CD4-positive, alpha-beta T cell (primary cell): Measurements from ENCODE around the gene RIPOR2. TPM values are rescaled to one million over a fixed set of nuclear protein-coding genes. Genes with fewer than 3 reads are reported as not detected.

Source experiments
- ATAC-seq: fragments of 200-7000 bp; cut with Tn5 transposase; one replicate; pipeline ENCODE4 v1.10.0; 2022; ENCODE audit warnings: mild to moderate bottlenecking; ENCODE audit not compliant: poor library complexity
- CTCF ChIA-PET: fragments of 350-600 bp; sonication (Branson Sonifier 250); formaldehyde crosslinking; loops from one replicate; lab custom pipeline; 2021; ENCODE audit warnings: antibody characterized with exemption, inconsistent platforms; lab: Charles Lee
- POLR2A ChIA-PET: fragments of 350-600 bp; sonication (Branson Sonifier 250); formaldehyde crosslinking; loops from one replicate; lab custom pipeline; 2021; ENCODE audit warnings: antibody characterized with exemption, inconsistent platforms; lab: Charles Lee
- DNase-seq, 14 experiments: peaks; one replicate each; pipeline ENCODE4 v3.0.0-alpha.2; 2013 to 2020; ENCODE audit warnings: mixed read lengths in 2 of 14
- H3K27ac ChIP-seq, 2 donors: one replicate each; pipeline versions ENCODE4 v1.5.1 to v1.7.0; 2013; ENCODE audit warnings: low read length in 2 of 2, low read depth in 1 of 2, mild to moderate bottlenecking in 1 of 2
- H3K27me3 ChIP-seq, 2 experiments: 1 replicate in 1 of 2; 2 replicates in 1 of 2; pipeline versions ENCODE4 v1.6.1 to v1.7.0; 2013; ENCODE audit warnings: low read length in 2 of 2, control low read depth in 1 of 2, mild to moderate bottlenecking in 1 of 2, moderate library complexity in 1 of 2; ENCODE audit not compliant: insufficient read depth in 2 of 2, control insufficient read depth in 1 of 2
- H3K36me3 ChIP-seq: one replicate; pipeline ENCODE4 v1.6.1; 2013; ENCODE audit warnings: low read length, control low read depth; ENCODE audit not compliant: insufficient read depth
- H3K4me1 ChIP-seq: one replicate; pipeline ENCODE4 v1.6.1; 2013; ENCODE audit warnings: low read length, control low read depth; ENCODE audit not compliant: insufficient read depth
- H3K4me3 ChIP-seq: one replicate; pipeline ENCODE4 v1.5.1; 2013; ENCODE audit warnings: mild to moderate bottlenecking, low read length, moderate library complexity
- H3K9me3 ChIP-seq, 2 experiments: 1 replicate in 1 of 2; 2 replicates in 1 of 2; pipeline versions ENCODE4 v1.6.1 to v1.7.0; 2013; ENCODE audit warnings: low read length in 2 of 2, mild to moderate bottlenecking in 2 of 2, control low read depth in 1 of 2, moderate library complexity in 1 of 2; ENCODE audit not compliant: control insufficient read depth in 1 of 2, insufficient read depth in 1 of 2
- H3K27ac Mint-ChIP-seq: one replicate; pipeline ENCODE4 v1.8.0; 2020; ENCODE audit warnings: mixed read lengths
- H3K27me3 Mint-ChIP-seq: one replicate; pipeline ENCODE4 v1.8.0; 2021; ENCODE audit warnings: mixed read lengths
- H3K36me3 Mint-ChIP-seq: one replicate; pipeline ENCODE4 v1.8.0; 2021; ENCODE audit warnings: low read depth, mixed read lengths
- H3K4me1 Mint-ChIP-seq: one replicate; pipeline ENCODE4 v1.8.0; 2021; ENCODE audit warnings: low read depth, mixed read lengths
- H3K4me3 Mint-ChIP-seq: one replicate; pipeline ENCODE4 v1.8.0; 2020; ENCODE audit warnings: mild to moderate bottlenecking, mixed read lengths
- H3K9me3 Mint-ChIP-seq: one replicate; pipeline ENCODE4 v1.8.0; 2020; ENCODE audit warnings: mixed read lengths
- intact Hi-C, 2 experiments: fragments of 100-400 bp; cut with DNase I in 1 of 2; cut with micrococcal nuclease in 1 of 2; formaldehyde crosslinking; loops; one replicate each; pipeline versions ENCODE4 v1.15.1 to v1.9.0; 2023 to 2025; cut with DNase I, micrococcal nuclease
- total RNA-seq, 174 experiments: library from RNA in 2 of 174; stranded (reverse) in 2 of 174; gene quantifications; one replicate each; pipeline ENCODE4 v1.2.3 and lab custom pipeline; 2021 to 2026
- TF ChIP-seq, protein P1 (sequence below): fragments of 200-600 bp; IDR thresholded peaks from one replicate; pipeline ENCODE4 v1.8.0; 2022; ENCODE audit warnings: antibody characterized with exemption, mild to moderate bottlenecking

RIPOR2 gene
- total RNA-seq, 2 experiments from 2014 or later: 123 to 129 TPM

DNA sequence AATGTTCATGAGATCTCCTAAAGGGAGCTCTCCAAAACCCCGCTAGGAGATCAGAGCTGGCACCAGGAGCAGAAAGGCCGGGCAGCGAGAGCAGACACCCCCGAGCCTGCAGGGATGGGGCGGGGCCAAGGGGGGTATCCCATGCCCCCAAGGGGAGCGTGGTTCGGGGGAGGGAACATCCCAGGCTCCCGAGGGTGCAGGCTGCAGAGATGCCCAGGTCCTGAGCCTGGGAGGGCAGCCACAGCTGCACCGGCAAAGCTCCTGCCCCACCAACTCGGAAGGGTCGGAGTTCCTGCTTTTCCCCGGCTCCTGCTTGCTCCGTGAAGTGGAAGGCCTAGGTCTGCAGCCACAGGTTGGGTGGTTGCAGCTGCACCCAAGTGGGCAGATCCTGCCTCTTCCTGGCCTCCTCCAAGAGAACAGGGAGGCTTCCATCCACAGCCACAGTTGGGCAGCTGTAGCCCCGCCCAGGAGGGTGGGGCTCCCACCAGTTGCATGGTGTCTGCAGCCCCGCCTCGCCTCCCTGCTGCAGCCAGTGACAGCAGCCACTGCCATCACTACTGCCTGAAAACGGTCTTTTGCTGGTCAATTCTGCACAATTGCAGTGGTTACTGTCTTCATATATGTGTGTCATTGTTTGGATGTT, 174.4 kb downstream of the RIPOR2 start:
- no peaks in the 10 kb centered on the region for H3K27me3 Mint-ChIP-seq
- POLR2A ChIA-PET: no interaction called here
- TF ChIP-seq, protein P1, sequence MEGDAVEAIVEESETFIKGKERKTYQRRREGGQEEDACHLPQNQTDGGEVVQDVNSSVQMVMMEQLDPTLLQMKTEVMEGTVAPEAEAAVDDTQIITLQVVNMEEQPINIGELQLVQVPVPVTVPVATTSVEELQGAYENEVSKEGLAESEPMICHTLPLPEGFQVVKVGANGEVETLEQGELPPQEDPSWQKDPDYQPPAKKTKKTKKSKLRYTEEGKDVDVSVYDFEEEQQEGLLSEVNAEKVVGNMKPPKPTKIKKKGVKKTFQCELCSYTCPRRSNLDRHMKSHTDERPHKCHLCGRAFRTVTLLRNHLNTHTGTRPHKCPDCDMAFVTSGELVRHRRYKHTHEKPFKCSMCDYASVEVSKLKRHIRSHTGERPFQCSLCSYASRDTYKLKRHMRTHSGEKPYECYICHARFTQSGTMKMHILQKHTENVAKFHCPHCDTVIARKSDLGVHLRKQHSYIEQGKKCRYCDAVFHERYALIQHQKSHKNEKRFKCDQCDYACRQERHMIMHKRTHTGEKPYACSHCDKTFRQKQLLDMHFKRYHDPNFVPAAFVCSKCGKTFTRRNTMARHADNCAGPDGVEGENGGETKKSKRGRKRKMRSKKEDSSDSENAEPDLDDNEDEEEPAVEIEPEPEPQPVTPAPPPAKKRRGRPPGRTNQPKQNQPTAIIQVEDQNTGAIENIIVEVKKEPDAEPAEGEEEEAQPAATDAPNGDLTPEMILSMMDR: no peak
- no peak for ATAC-seq
- Histone ChIP-seq H3K27me3 (no peaks in the 10 kb centered on the region), H3K4me1 (no peaks in the 10 kb centered on the region), H3K27ac (no peak overlapping the region), H3K36me3 (no peaks in the 10 kb centered on the region), H3K9me3 (no peaks in the 10 kb centered on the region), H3K4me3 (no peak overlapping the region)
- no peak for DNase-seq
- intact Hi-C loops: no loop called here
- no peaks in the 10 kb centered on the region for H3K4me1 Mint-ChIP-seq
- CTCF ChIA-PET: interaction anchor here (0.6 kb wide), 1 partner anchor 21 kb away, joined by 3 read pairs; no protein-coding TSS in a partner anchor
- H3K4me3 Mint-ChIP-seq: no peak overlapping the region
- no peaks in the 10 kb centered on the region for H3K9me3 Mint-ChIP-seq
- no peak overlapping the region for H3K27ac Mint-ChIP-seq
- H3K36me3 Mint-ChIP-seq: no peaks in the 10 kb centered on the region

DNA sequence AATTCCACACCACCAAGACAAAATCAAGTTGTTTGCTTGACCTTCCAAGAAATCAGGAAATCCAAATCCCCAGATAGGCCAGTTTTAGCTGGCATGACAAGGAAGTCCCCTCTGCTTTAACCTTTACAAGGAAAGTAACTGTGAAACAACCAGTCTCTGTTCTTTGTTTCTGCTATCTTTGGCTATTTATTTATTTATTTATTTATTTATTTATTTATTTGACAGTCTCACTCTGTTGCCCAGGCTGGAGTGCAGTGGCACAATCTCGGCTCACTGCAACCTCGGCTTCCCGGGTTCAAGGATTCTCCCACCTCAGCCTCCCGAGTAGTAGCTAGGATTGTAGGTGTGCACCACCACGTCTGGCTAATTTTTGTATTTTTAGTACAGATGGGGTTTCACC, 175.6 kb downstream of the RIPOR2 start:
- no peak overlapping the region for H3K27ac Mint-ChIP-seq
- no peaks in the 10 kb centered on the region for H3K9me3 Mint-ChIP-seq
- no peak overlapping the region for H3K4me3 ChIP-seq
- H3K4me1 ChIP-seq: no peaks in the 10 kb centered on the region
- H3K4me3 Mint-ChIP-seq: no peak overlapping the region
- TF ChIP-seq, protein P1: no peak
- no peak for DNase-seq
- no peaks in the 10 kb centered on the region for H3K27me3 Mint-ChIP-seq
- H3K36me3 ChIP-seq: no peaks in the 10 kb centered on the region
- H3K36me3 Mint-ChIP-seq: no peaks in the 10 kb centered on the region
- no peaks in the 10 kb centered on the region for H3K9me3 ChIP-seq
- no peaks in the 10 kb centered on the region for H3K27me3 ChIP-seq
- intact Hi-C loops: no loop called here
- H3K4me1 Mint-ChIP-seq: no peaks in the 10 kb centered on the region
- H3K27ac ChIP-seq: no peak overlapping the region
- POLR2A ChIA-PET: interaction anchor here (0.6 kb wide), 1 partner anchor 175 kb away, joined by 3 read pairs; no protein-coding TSS in a partner anchor
- CTCF ChIA-PET: no interaction called here
- ATAC-seq: no peak

DNA sequence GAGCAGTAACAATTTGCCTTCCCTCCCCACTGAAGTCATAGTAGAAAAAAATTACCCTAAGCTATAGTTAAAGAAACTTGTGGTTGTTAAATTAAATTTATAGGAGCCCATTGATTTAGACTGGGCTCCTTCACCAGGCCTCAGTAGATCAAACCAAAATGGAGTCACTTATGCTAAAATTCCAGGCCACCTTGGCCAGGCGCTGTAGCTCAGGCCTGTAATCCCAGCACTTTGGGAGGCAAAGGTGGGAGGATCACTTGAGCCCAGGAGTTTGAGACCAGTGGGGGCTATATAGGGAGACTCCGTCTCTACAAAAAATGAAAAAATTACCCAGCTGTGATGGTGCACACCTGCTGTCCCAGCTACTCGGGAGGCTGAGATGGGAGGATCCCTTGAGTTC, 176.0 kb downstream of the RIPOR2 start:
- no peak for DNase-seq
- Mint-ChIP-seq H3K4me1 (no peaks in the 10 kb centered on the region), H3K4me3 (no peak overlapping the region), H3K9me3 (no peaks in the 10 kb centered on the region), H3K36me3 (no peaks in the 10 kb centered on the region), H3K27me3 (no peaks in the 10 kb centered on the region), H3K27ac (no peak overlapping the region)
- H3K4me1 ChIP-seq: no peaks in the 10 kb centered on the region
- H3K36me3 ChIP-seq: no peaks in the 10 kb centered on the region
- ATAC-seq: no peak
- H3K27ac ChIP-seq: no peak overlapping the region
- intact Hi-C loops: no loop called here
- TF ChIP-seq, protein P1: no peak
- ChIA-PET CTCF (interaction anchor here (1.2 kb wide), 1 partner anchor 179 kb away, joined by 3 read pairs; no protein-coding TSS in a partner anchor), POLR2A (interaction anchor here (0.6 to 1.5 kb wide), 3 partner anchors 15 to 174 kb away, joined by 3 to 5 read pairs (median 3); partner anchors contain the start of gene GMNN)
- no peak overlapping the region for H3K4me3 ChIP-seq
- H3K27me3 ChIP-seq: no peaks in the 10 kb centered on the region
- no peaks in the 10 kb centered on the region for H3K9me3 ChIP-seq
